ENCODE results near the gene ST3GAL4.
A peak's percentile ranks its signal among the peaks of the same experiment; 100 is the strongest.

The ST3GAL4 gene

DNA sequence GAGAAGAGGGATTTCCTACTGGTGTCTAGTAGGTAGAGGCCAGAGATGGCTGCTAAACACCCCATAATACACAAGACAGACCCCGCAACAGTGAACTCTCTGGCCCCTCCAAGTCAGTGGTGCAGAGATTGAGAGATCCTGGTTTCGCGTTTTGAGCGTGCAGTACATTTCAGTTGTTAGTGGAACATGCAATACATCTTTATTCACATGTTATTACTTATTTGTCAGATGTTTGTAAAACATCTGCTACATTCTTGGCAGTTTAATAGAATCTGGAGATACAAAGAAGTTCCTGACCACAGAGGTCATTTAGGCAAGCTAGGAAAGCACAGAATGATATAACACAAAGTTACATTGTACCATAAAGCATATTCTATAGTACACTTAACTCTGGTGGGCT, 41.5 kb downstream of the ST3GAL4 start:
- DNase-seq (ENCODE audit: low read depth), result peak; percentile 28
- H3K4me3 ChIP-seq (ENCODE audit: low read length), result no peak overlapping the region
- TF ChIP-seq, protein P1, sequence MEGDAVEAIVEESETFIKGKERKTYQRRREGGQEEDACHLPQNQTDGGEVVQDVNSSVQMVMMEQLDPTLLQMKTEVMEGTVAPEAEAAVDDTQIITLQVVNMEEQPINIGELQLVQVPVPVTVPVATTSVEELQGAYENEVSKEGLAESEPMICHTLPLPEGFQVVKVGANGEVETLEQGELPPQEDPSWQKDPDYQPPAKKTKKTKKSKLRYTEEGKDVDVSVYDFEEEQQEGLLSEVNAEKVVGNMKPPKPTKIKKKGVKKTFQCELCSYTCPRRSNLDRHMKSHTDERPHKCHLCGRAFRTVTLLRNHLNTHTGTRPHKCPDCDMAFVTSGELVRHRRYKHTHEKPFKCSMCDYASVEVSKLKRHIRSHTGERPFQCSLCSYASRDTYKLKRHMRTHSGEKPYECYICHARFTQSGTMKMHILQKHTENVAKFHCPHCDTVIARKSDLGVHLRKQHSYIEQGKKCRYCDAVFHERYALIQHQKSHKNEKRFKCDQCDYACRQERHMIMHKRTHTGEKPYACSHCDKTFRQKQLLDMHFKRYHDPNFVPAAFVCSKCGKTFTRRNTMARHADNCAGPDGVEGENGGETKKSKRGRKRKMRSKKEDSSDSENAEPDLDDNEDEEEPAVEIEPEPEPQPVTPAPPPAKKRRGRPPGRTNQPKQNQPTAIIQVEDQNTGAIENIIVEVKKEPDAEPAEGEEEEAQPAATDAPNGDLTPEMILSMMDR (conservative IDR thresholded peaks at IDR 0.05; ENCODE audit: low read length), result no peak

- DNase-seq (ENCODE audit: low read depth), result no peak
- H3K4me3 ChIP-seq (ENCODE audit: low read length), result no peak overlapping the region
- TF ChIP-seq, protein P1 (conservative IDR thresholded peaks at IDR 0.05; ENCODE audit: low read length), result no peak
These were observed 42.8 kb downstream of the ST3GAL4 start for GRCh38 chr11:126398296-126398695.

GRCh38 chr11:126398721-126399120, 43.2 kb downstream of the ST3GAL4 start:
- H3K4me3 ChIP-seq (ENCODE audit: low read length), result no peak overlapping the region
- TF ChIP-seq, protein P1 (conservative IDR thresholded peaks at IDR 0.05; ENCODE audit: low read length), result no peak
- DNase-seq (ENCODE audit: low read depth), result no peak

DNA sequence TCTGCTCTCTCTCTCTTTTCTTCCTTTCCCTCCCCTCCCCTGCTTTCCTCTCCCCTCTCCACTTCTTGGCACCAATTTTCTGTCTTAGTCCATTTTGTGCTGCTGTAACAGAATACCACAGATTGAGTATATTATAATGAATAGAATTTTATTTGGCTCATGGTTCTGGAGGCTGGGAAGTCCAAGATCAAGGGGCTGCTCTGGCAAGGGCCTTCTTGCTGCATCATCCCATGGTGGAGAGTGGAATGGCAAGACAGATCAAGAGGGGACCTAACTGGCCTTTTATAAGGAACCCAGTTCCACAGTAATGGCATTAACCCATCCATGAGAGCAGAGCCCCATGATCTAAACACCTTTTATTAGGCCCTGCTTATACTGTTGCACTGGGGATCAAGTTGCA, 44.5 kb downstream of the ST3GAL4 start:
- no peak overlapping the region for H3K4me3 ChIP-seq (ENCODE audit: low read length)
- TF ChIP-seq, protein P1 (conservative IDR thresholded peaks at IDR 0.05; ENCODE audit: low read length), result no peak
- DNase-seq (ENCODE audit: low read depth), result no peak

DNA sequence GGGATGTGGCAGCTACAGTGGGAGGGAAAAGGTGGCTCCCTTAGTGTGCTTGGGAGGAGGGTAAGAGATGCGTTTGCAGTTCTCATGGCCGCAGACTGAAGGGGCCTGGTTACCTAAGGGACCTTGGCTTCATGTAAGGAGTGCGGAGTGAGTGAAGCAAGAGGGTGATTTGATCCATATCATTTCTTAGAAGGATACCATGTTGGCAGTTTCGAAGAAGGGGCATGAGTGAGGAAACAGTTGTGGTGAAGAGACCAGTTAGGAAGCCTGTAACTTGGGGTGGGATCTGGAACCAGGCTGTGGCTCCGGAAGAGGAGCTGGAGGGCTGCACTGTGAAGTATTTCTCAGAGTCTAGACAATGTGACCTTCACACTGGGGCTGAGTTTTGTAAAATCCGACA, 45.0 kb downstream of the ST3GAL4 start:
- H3K4me3 ChIP-seq (ENCODE audit: low read length), result no peak overlapping the region
- no peak for DNase-seq (ENCODE audit: low read depth)
- TF ChIP-seq, protein P1 (conservative IDR thresholded peaks at IDR 0.05; ENCODE audit: low read length), result no peak

- TF ChIP-seq, protein P1 (conservative IDR thresholded peaks at IDR 0.05; ENCODE audit: low read length), result no peak
- no peak overlapping the region for H3K4me3 ChIP-seq (ENCODE audit: low read length)
- DNase-seq (ENCODE audit: low read depth), result no peak
These were observed 47.6 kb downstream of the ST3GAL4 start for GRCh38 chr11:126403022-126403581.

GRCh38 chr11:126403658-126404057, 48.2 kb downstream of the ST3GAL4 start:
- H3K4me3 ChIP-seq (ENCODE audit: low read length), result no peak overlapping the region
- TF ChIP-seq, protein P1 (conservative IDR thresholded peaks at IDR 0.05; ENCODE audit: low read length), result no peak
- DNase-seq (ENCODE audit: low read depth), result no peak

All from AG10803 (cell line).